Right renal pelvis (tissue), 4 donors: Measurements from ENCODE around the gene MDM1. TPM values are rescaled to one million over a fixed set of nuclear protein-coding genes. Genes with fewer than 3 reads are reported as not detected.

ENCODE experiments used
- DNase-seq, 4 donors: peaks; one replicate each; pipeline ENCODE4 v3.0.0-alpha.2; 2013; ENCODE audit warnings: low read depth in 4 of 4, low spot score in 3 of 4, missing footprints in 1 of 4
- polyA plus RNA-seq, 4 donors: library from polyadenylated mRNA; unstranded; fragments of 120-200 nt; gene quantifications; one replicate each; pipeline ENCODE4 v1.2.1, GENCODE V29; 2013; ENCODE audit not compliant: insufficient read length in 4 of 4

The MDM1 gene
- polyA plus RNA-seq, 4 donors = 32.2 to 40.1 (median 38.5) TPM

DNA sequence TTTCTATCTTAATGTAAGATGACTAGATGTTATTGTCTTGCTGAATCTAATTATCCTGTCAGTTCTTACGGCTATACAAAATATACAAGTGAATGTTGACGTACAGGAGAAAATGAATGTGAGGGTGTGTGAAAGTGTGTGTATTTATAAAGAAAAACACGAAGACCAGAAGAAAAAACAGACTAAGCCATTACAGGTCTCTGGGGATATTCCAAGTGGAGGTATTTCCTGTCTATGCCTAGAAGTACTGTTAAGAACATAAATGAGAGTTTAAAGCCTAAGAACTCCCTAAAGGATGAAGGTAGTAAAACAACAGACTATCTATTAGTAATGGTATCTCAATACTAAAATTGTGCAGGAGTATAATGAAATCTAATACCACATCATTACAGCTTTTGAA lies 7.6 kb downstream of the MDM1 start:
- DNase-seq = no peak

DNA sequence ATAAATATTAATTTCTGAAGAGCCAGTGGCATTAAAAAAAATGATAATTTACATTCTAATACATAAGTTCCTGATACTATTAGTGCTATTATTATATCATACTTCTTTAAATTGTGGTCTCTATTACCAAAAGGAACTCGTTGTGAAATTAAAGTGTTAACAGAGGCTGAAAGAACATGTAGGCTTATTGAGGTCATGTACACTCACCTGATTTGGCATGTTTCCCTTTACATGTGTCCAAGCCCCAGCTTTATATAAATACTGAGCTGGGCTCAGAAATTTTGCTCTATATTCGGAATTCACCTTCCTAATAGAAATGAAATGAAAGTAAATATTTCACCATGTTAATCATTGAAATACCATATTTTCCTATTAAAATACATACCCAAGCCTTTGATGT lies 11.0 kb downstream of the MDM1 start:
- no peak for DNase-seq

- DNase-seq = no peak
These were observed 12.1 kb downstream of the MDM1 start for GRCh38 chr12:68319988-68320623.

DNA sequence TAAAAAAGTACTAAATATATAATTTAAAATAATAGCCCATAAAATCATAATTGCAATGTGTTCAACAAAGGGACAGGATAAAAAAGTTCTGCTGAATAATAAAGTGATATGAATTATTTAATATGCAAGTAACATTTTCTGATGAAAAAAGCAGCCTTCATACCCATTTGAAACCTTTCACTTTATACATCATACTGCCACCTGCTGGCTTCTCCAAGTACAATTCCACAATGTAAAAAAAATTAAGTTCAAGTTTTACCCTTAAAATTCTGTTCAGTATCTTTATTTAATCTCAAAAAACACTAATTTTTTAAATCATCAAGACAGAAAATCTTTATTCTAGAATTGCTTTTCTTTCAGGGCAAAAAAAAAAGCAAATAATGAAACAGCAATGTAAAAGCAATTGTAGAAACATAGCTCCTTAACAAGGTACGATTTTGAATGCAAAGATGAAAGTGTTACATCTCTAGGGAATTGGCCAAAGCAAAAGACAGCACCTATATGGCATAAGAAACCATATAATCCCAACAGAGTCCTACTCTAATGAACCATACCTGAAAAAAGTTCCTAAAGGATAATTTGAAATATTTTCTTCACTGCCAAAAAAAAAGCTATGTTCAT lies 15.0 kb downstream of the MDM1 start:
- peak in 1 of 4 donors; percentile 34 for DNase-seq

- no peak for DNase-seq
These were observed 21.8 kb downstream of the MDM1 start for GRCh38 chr12:68310370-68310769.

GRCh38 chr12:68306564-68306963 lies 25.6 kb downstream of the MDM1 start:
- no peak for DNase-seq

- DNase-seq = no peak
These were observed 26.9 kb downstream of the MDM1 start for GRCh38 chr12:68305278-68305677.

GRCh38 chr12:68304626-68305025 lies 27.5 kb downstream of the MDM1 start:
- DNase-seq = no peak

DNA sequence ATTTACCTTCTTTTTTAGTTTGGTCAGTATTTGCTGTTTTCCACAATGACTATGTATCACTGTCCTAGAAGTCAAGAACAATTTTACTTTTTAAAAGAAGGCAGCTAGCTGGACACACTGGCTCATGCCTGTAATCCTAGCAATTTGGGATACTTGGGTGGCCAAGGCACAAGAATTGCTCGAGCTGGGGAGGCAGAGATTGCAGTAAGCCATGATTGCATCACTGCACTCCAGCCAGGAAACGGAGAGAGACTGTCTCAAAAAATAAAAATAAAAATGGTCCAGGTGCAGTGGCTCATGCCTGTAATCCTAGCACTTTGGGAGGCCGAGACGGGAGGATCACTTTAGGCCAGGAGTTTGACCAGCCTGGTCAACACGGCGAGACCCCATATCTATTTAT lies 28.3 kb downstream of the MDM1 start:
- DNase-seq = no peak

- DNase-seq = no peak
These were observed 34.2 kb downstream of the MDM1 start for GRCh38 chr12:68297929-68298328.

DNA sequence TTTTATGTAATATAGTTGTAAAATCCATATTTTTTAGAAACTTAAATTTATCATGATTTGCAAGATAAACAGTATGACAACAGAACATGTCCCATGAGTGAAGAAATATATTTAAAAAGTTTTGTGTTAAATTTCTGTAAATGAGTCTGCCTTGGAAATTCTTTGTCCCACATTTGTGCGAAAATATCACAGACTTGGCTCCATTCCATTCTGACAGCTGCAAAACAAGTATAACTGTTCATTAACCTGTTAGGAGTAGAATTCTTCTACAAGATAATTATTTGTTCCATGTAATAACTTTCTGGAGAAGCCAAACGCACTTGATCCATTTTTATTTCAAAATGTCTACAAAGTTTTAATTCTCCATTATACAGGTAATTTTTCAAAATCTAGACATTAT lies 37.9 kb downstream of the MDM1 start:
- DNase-seq = no peak

GRCh38 chr12:68293347-68293746 lies 38.8 kb downstream of the MDM1 start:
- DNase-seq = no peak

GRCh38 chr12:68292151-68292943 lies 39.8 kb downstream of the MDM1 start:
- DNase-seq = no peak

DNA sequence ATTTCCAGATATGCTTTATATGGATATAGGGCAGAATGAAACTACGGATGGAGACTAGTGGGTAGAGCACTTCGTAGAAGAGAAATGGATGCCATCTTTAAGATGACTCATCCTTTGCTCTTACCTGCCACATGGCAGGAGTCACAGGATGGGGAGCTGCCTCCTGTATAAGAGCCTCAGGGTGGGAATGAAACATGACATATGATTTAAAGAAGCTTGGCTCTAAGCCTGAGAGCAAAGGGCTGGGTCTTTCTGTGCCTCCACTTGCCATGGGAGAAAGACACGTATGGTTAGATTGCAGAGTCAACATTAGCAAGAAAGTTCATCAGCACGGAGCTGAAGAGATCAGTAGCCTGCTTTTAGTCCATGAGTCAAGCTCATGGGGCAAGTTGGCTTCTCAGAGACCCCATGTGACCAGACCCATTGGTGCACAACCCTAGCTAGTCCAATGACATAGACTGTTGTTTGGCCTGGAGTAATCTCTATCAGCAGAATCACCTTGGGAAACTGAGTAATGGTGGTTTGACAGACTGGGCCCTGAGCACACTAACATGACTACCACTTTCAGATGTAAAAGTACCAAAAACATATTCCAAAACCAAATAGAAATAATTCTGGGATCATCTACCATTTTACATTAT lies 40.6 kb downstream of the MDM1 start:
- no peak for DNase-seq

- DNase-seq = no peak
These were observed 42.0 kb downstream of the MDM1 start for GRCh38 chr12:68290126-68290525.

DNA sequence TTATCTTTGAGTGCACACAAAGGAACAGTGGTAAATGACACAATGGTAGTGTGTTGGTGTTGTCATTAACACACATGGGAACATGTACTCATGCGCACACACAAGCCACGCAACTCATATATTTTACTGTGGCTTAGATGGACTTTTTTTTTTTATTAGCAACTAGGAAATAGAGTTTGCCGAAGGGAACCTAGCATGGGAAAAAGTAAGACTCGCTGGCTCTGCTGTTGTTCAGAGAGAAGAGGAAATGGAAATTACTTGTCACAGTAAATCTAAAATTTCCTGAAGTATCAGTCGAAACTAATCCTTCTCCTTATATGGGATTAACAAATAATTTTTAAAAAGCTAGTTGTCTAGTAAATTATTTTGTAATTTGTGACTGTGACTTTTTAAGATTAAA lies 45.1 kb downstream of the MDM1 start:
- DNase-seq = no peak

- DNase-seq = no peak
These were observed 45.8 kb downstream of the MDM1 start for GRCh38 chr12:68286396-68286795.

GRCh38 chr12:68285541-68285940 lies 46.6 kb downstream of the MDM1 start:
- DNase-seq = no peak

- DNase-seq = no peak
These were observed 50.7 kb downstream of the MDM1 start for GRCh38 chr12:68281322-68282077.

GRCh38 chr12:68280240-68280639 lies 51.9 kb downstream of the MDM1 start:
- DNase-seq = no peak
